ENCODE measurements around the gene AKAP6.

The AKAP6 gene

GRCh38 chr14:32656601-32657000, 327.5 kb downstream of the AKAP6 start:
- H3K27me3 ChIP-seq (ENCODE audit: control insufficient read depth, insufficient read depth, low read length): no peaks in the 10 kb centered on the region
- no peaks in the 10 kb centered on the region for H3K4me1 ChIP-seq (ENCODE audit: control insufficient read depth, insufficient read depth, low read length)
- H3K9me3 ChIP-seq (ENCODE audit: control insufficient read depth, insufficient read depth, low read length): no peaks in the 10 kb centered on the region
- H3K4me3 ChIP-seq (ENCODE audit: low read depth, low read length): no peak overlapping the region
- no peak overlapping the region for H3K9ac ChIP-seq (ENCODE audit: low read depth, low read length)
- no peaks in the 10 kb centered on the region for H3K36me3 ChIP-seq (ENCODE audit: control insufficient read depth, insufficient read depth, low read length)

GRCh38 chr14:32657081-32657480, 328.0 kb downstream of the AKAP6 start:
- Histone ChIP-seq H3K4me1 (ENCODE audit: control insufficient read depth, insufficient read depth, low read length) (no peaks in the 10 kb centered on the region), H3K27me3 (ENCODE audit: control insufficient read depth, insufficient read depth, low read length) (no peaks in the 10 kb centered on the region), H3K9me3 (ENCODE audit: control insufficient read depth, insufficient read depth, low read length) (no peaks in the 10 kb centered on the region), H3K4me3 (ENCODE audit: low read depth, low read length) (no peak overlapping the region), H3K36me3 (ENCODE audit: control insufficient read depth, insufficient read depth, low read length) (no peaks in the 10 kb centered on the region), H3K9ac (ENCODE audit: low read depth, low read length) (no peak overlapping the region)

GRCh38 chr14:32661216-32661615, 332.1 kb downstream of the AKAP6 start:
- H3K9ac ChIP-seq (ENCODE audit: low read depth, low read length): no peak overlapping the region

GRCh38 chr14:32662211-32662610, 333.1 kb downstream of the AKAP6 start:
- no peak overlapping the region for H3K4me3 ChIP-seq (ENCODE audit: low read depth, low read length)
- no peaks in the 10 kb centered on the region for H3K4me1 ChIP-seq (ENCODE audit: control insufficient read depth, insufficient read depth, low read length)
- H3K9ac ChIP-seq (ENCODE audit: low read depth, low read length): no peak overlapping the region
- no peaks in the 10 kb centered on the region for H3K9me3 ChIP-seq (ENCODE audit: control insufficient read depth, insufficient read depth, low read length)
- H3K27me3 ChIP-seq (ENCODE audit: control insufficient read depth, insufficient read depth, low read length): no peaks in the 10 kb centered on the region
- H3K36me3 ChIP-seq (ENCODE audit: control insufficient read depth, insufficient read depth, low read length): no peaks in the 10 kb centered on the region

More at GRCh38 chr14:32661216-32661615, 332.1 kb downstream of the AKAP6 start:
- H3K4me1 ChIP-seq (ENCODE audit: control insufficient read depth, insufficient read depth, low read length): no peaks in the 10 kb centered on the region
- no peaks in the 10 kb centered on the region for H3K36me3 ChIP-seq (ENCODE audit: control insufficient read depth, insufficient read depth, low read length)
- no peak overlapping the region for H3K4me3 ChIP-seq (ENCODE audit: low read depth, low read length)
- no peaks in the 10 kb centered on the region for H3K9me3 ChIP-seq (ENCODE audit: control insufficient read depth, insufficient read depth, low read length)
- no peaks in the 10 kb centered on the region for H3K27me3 ChIP-seq (ENCODE audit: control insufficient read depth, insufficient read depth, low read length)

GRCh38 chr14:32666308-32666707, 337.2 kb downstream of the AKAP6 start:
- H3K4me3 ChIP-seq (ENCODE audit: low read depth, low read length): no peak overlapping the region
- H3K9me3 ChIP-seq (ENCODE audit: control insufficient read depth, insufficient read depth, low read length): no peaks in the 10 kb centered on the region
- H3K4me1 ChIP-seq (ENCODE audit: control insufficient read depth, insufficient read depth, low read length): no peaks in the 10 kb centered on the region
- H3K27me3 ChIP-seq (ENCODE audit: control insufficient read depth, insufficient read depth, low read length): no peaks in the 10 kb centered on the region
- H3K36me3 ChIP-seq (ENCODE audit: control insufficient read depth, insufficient read depth, low read length): no peaks in the 10 kb centered on the region
- H3K9ac ChIP-seq (ENCODE audit: low read depth, low read length): no peak overlapping the region

- Histone ChIP-seq H3K4me3 (ENCODE audit: low read depth, low read length) (no peak overlapping the region), H3K27me3 (ENCODE audit: control insufficient read depth, insufficient read depth, low read length) (no peaks in the 10 kb centered on the region), H3K4me1 (ENCODE audit: control insufficient read depth, insufficient read depth, low read length) (no peaks in the 10 kb centered on the region), H3K9me3 (ENCODE audit: control insufficient read depth, insufficient read depth, low read length) (no peaks in the 10 kb centered on the region), H3K9ac (ENCODE audit: low read depth, low read length) (no peak overlapping the region), H3K36me3 (ENCODE audit: control insufficient read depth, insufficient read depth, low read length) (no peaks in the 10 kb centered on the region)
Measured at GRCh38 chr14:32667287-32667686, 338.2 kb downstream of the AKAP6 start.

- no peak overlapping the region for H3K4me3 ChIP-seq (ENCODE audit: low read depth, low read length)
- no peaks in the 10 kb centered on the region for H3K4me1 ChIP-seq (ENCODE audit: control insufficient read depth, insufficient read depth, low read length)
- H3K36me3 ChIP-seq (ENCODE audit: control insufficient read depth, insufficient read depth, low read length): no peaks in the 10 kb centered on the region
- H3K9me3 ChIP-seq (ENCODE audit: control insufficient read depth, insufficient read depth, low read length): no peaks in the 10 kb centered on the region
- no peak overlapping the region for H3K9ac ChIP-seq (ENCODE audit: low read depth, low read length)
- H3K27me3 ChIP-seq (ENCODE audit: control insufficient read depth, insufficient read depth, low read length): no peaks in the 10 kb centered on the region
Measured at GRCh38 chr14:32667791-32668190, 338.7 kb downstream of the AKAP6 start.

- Histone ChIP-seq H3K36me3 (ENCODE audit: control insufficient read depth, insufficient read depth, low read length) (no peaks in the 10 kb centered on the region), H3K9ac (ENCODE audit: low read depth, low read length) (no peak overlapping the region), H3K27me3 (ENCODE audit: control insufficient read depth, insufficient read depth, low read length) (no peaks in the 10 kb centered on the region), H3K4me3 (ENCODE audit: low read depth, low read length) (no peak overlapping the region), H3K9me3 (ENCODE audit: control insufficient read depth, insufficient read depth, low read length) (no peaks in the 10 kb centered on the region), H3K4me1 (ENCODE audit: control insufficient read depth, insufficient read depth, low read length) (no peaks in the 10 kb centered on the region)
Measured at GRCh38 chr14:32669391-32669790, 340.3 kb downstream of the AKAP6 start.

GRCh38 chr14:32675433-32675832, 346.3 kb downstream of the AKAP6 start:
- H3K4me1 ChIP-seq (ENCODE audit: control insufficient read depth, insufficient read depth, low read length): no peaks in the 10 kb centered on the region
- H3K36me3 ChIP-seq (ENCODE audit: control insufficient read depth, insufficient read depth, low read length): no peaks in the 10 kb centered on the region
- no peaks in the 10 kb centered on the region for H3K9me3 ChIP-seq (ENCODE audit: control insufficient read depth, insufficient read depth, low read length)
- H3K4me3 ChIP-seq (ENCODE audit: low read depth, low read length): no peak overlapping the region
- no peak overlapping the region for H3K9ac ChIP-seq (ENCODE audit: low read depth, low read length)
- no peaks in the 10 kb centered on the region for H3K27me3 ChIP-seq (ENCODE audit: control insufficient read depth, insufficient read depth, low read length)

GRCh38 chr14:32677129-32677780, 348.2 kb downstream of the AKAP6 start:
- no peak overlapping the region for H3K4me3 ChIP-seq (ENCODE audit: low read depth, low read length)
- H3K27me3 ChIP-seq (ENCODE audit: control insufficient read depth, insufficient read depth, low read length): no peaks in the 10 kb centered on the region
- H3K9ac ChIP-seq (ENCODE audit: low read depth, low read length): no peak overlapping the region
- no peaks in the 10 kb centered on the region for H3K4me1 ChIP-seq (ENCODE audit: control insufficient read depth, insufficient read depth, low read length)
- H3K36me3 ChIP-seq (ENCODE audit: control insufficient read depth, insufficient read depth, low read length): no peaks in the 10 kb centered on the region
- H3K9me3 ChIP-seq (ENCODE audit: control insufficient read depth, insufficient read depth, low read length): no peaks in the 10 kb centered on the region

GRCh38 chr14:32678088-32678487, 349.0 kb downstream of the AKAP6 start:
- no peaks in the 10 kb centered on the region for H3K9me3 ChIP-seq (ENCODE audit: control insufficient read depth, insufficient read depth, low read length)
- no peaks in the 10 kb centered on the region for H3K27me3 ChIP-seq (ENCODE audit: control insufficient read depth, insufficient read depth, low read length)
- H3K36me3 ChIP-seq (ENCODE audit: control insufficient read depth, insufficient read depth, low read length): no peaks in the 10 kb centered on the region
- no peak overlapping the region for H3K9ac ChIP-seq (ENCODE audit: low read depth, low read length)
- H3K4me1 ChIP-seq (ENCODE audit: control insufficient read depth, insufficient read depth, low read length): no peaks in the 10 kb centered on the region
- H3K4me3 ChIP-seq (ENCODE audit: low read depth, low read length): no peak overlapping the region

GRCh38 chr14:32679927-32680612, 351.0 kb downstream of the AKAP6 start:
- no peaks in the 10 kb centered on the region for H3K9me3 ChIP-seq (ENCODE audit: control insufficient read depth, insufficient read depth, low read length)
- no peaks in the 10 kb centered on the region for H3K4me1 ChIP-seq (ENCODE audit: control insufficient read depth, insufficient read depth, low read length)
- H3K4me3 ChIP-seq (ENCODE audit: low read depth, low read length): no peak overlapping the region
- H3K9ac ChIP-seq (ENCODE audit: low read depth, low read length): no peak overlapping the region
- no peaks in the 10 kb centered on the region for H3K27me3 ChIP-seq (ENCODE audit: control insufficient read depth, insufficient read depth, low read length)
- no peaks in the 10 kb centered on the region for H3K36me3 ChIP-seq (ENCODE audit: control insufficient read depth, insufficient read depth, low read length)

Measured in iPS-15b (cell line).